ENCODE measurements around the gene TIMM44. TPM values are rescaled to one million over a fixed set of nuclear protein-coding genes. Genes with fewer than 3 reads are reported as not detected.

The TIMM44 gene
- total and polyA plus RNA-seq, 10 donors, result 33.2 to 94.9 (median 64.7) TPM

DNA sequence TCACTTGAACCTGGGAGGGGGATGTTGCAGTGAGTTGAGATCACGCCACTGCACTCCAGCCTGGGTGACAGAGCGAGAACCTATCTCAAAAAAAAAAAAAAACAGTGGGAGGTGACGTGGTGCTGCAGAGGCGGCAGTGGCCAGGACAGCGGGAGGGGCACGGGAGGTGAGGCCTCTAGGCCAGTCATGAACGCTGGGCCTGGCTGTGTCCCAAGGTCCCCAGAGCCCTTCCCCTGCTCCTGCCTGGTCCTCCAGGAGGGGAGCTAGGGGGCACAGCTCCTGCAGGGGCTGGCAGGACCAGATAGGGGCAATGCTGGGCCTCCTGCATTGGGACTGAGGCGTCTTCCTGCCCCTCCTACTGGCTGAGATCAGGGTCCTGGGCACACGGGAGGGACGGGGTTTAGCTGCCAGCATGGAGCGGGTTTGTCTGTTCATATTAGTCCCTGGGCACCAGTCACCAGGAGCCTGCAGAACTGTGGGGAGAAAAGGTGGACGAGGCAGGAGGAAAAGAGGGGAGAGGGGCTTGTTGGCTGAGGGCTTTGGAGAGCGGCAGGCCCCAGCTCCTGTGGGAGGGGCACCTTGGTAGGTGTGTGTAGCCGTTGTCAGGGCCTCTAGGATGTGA is 35.3 kb downstream of the TIMM44 start:
- no peak overlapping the region for H3K4me3 ChIP-seq
- H3K27ac ChIP-seq, result no peak overlapping the region
- DNase-seq, result no peak
- H3K36me3 ChIP-seq, result peaks cover 0 to 83% (median 45%) of the 10 kb centered on the region in 6 donors
- peak in 1 of 3 donors; percentile 14 for TF ChIP-seq POLR2AphosphoS5 (IDR thresholded peaks at IDR 0.05)
- TF ChIP-seq, protein P1, sequence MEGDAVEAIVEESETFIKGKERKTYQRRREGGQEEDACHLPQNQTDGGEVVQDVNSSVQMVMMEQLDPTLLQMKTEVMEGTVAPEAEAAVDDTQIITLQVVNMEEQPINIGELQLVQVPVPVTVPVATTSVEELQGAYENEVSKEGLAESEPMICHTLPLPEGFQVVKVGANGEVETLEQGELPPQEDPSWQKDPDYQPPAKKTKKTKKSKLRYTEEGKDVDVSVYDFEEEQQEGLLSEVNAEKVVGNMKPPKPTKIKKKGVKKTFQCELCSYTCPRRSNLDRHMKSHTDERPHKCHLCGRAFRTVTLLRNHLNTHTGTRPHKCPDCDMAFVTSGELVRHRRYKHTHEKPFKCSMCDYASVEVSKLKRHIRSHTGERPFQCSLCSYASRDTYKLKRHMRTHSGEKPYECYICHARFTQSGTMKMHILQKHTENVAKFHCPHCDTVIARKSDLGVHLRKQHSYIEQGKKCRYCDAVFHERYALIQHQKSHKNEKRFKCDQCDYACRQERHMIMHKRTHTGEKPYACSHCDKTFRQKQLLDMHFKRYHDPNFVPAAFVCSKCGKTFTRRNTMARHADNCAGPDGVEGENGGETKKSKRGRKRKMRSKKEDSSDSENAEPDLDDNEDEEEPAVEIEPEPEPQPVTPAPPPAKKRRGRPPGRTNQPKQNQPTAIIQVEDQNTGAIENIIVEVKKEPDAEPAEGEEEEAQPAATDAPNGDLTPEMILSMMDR (IDR thresholded peaks at IDR 0.05 in 8 of 11, conservative IDR thresholded peaks at IDR 0.05 in 3 of 11), result no peak
- no peak for TF ChIP-seq POLR2A (IDR thresholded peaks at IDR 0.05)
- intact Hi-C loops (cut with DNase I; ENCODE audit: low total_unique reads), result no loop called here
- 71 to 88% (median 79%) methylated on average over 14 of the region's 14 CpGs for WGBS, 5 donors
- H3K9me3 ChIP-seq, result no peaks in the 10 kb centered on the region
- H3K4me1 ChIP-seq, result peaks cover 10 to 76% (median 47%) of the 10 kb centered on the region in 6 donors
- no peaks in the 10 kb centered on the region for H3K27me3 ChIP-seq (replicated peaks in 1 of 7)

DNA sequence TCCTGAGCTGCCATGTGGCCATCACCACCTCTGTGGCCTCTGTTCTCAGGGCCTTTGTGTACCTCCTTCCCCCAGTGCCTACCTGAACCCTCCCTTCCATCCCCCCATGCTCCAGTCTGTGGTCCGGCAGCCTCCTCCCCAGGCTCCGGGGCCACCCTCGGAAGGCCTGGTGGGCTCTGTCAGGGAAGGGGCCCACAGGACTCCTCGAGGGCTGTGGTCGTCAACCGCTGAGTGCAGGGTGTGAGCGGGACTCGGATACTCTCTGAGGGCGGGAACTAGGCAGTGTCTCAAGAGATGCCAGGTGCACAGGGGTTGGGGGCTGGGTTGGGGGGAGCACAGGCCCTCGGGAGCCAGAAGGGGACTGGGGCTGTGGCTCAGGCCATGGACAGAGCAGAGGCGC is 35.9 kb downstream of the TIMM44 start:
- intact Hi-C loops (cut with DNase I; ENCODE audit: low total_unique reads), result no loop called here
- peaks cover 0 to 77% (median 40%) of the 10 kb centered on the region in 6 donors for H3K36me3 ChIP-seq
- 88 to 94% (median 92%) methylated on average over 11 of the region's 11 CpGs for WGBS, 5 donors
- no peak overlapping the region for H3K27ac ChIP-seq
- peaks cover 14 to 82% (median 53%) of the 10 kb centered on the region in 6 donors for H3K4me1 ChIP-seq
- TF ChIP-seq, protein P1 (IDR thresholded peaks at IDR 0.05 in 8 of 11, conservative IDR thresholded peaks at IDR 0.05 in 3 of 11), result no peak
- TF ChIP-seq POLR2A (IDR thresholded peaks at IDR 0.05) (no peak), POLR2AphosphoS5 (IDR thresholded peaks at IDR 0.05) (peak in 1 of 3 donors; percentile 19)
- DNase-seq, result no peak
- H3K9me3 ChIP-seq, result no peaks in the 10 kb centered on the region
- H3K4me3 ChIP-seq, result no peak overlapping the region
- no peaks in the 10 kb centered on the region for H3K27me3 ChIP-seq (replicated peaks in 1 of 7)

DNA sequence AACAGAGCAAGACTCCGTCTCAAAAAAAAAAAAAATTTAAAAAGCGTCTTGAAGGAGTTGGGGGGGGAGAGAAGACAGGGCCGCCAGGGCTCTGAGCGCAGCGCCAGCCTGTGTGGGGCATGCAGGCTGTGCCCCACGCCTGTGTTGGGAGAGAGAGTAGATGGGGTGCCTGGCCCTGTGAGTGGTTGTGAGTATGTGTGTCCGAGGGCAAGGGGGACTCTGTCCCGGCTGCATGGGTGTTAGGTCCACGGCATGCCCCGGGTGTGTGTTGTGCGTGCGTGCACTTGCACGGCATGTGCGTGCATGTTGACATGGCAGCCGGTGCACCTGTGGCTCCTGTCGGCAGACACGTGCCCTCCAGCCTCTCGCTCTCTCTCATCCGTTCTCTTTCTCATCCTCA is 36.3 kb downstream of the TIMM44 start:
- Histone ChIP-seq H3K4me3 (no peak overlapping the region), H3K27me3 (replicated peaks in 1 of 7) (no peaks in the 10 kb centered on the region), H3K9me3 (no peaks in the 10 kb centered on the region), H3K4me1 (peaks cover 14 to 85% (median 53%) of the 10 kb centered on the region in 6 donors), H3K36me3 (peaks cover 0 to 72% (median 36%) of the 10 kb centered on the region in 6 donors), H3K27ac (no peak overlapping the region)
- TF ChIP-seq POLR2AphosphoS5 (IDR thresholded peaks at IDR 0.05), result peak in 2 of 3 donors; percentile 44 to 71
- TF ChIP-seq, protein P1 (IDR thresholded peaks at IDR 0.05 in 8 of 11, conservative IDR thresholded peaks at IDR 0.05 in 3 of 11), result no peak
- intact Hi-C loops (cut with DNase I; ENCODE audit: low total_unique reads), result no loop called here
- DNase-seq, result peak; percentile 78
- 92 to 96% (median 93%) methylated on average over 19 of the region's 19 CpGs for WGBS, 5 donors

DNA sequence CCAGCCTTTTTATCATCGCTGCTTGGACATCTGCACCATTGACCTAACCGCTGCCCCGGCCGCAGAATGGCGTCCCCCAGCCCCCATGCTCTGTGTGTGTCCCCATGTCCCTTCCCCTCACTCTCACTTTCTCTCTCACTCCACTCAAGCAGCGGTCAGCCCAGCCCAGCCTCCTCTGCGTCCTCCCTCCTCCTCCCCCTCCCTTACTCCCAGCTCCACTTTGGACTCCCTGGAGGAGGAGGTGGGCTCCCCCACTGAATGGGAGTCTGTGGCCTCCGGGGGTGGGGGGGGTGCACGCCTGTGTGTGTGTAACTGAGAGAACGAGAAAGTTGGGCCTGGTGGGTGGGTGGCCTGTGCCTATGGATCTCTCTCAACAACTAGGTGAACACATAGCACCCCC is 37.6 kb downstream of the TIMM44 start:
- Histone ChIP-seq H3K9me3 (no peaks in the 10 kb centered on the region), H3K36me3 (peaks cover 0 to 60% (median 23%) of the 10 kb centered on the region in 6 donors), H3K4me1 (peaks cover 14 to 72% (median 51%) of the 10 kb centered on the region in 6 donors), H3K27me3 (replicated peaks in 1 of 7) (no peaks in the 10 kb centered on the region), H3K27ac (no peak overlapping the region), H3K4me3 (no peak overlapping the region)
- TF ChIP-seq, protein P1 (IDR thresholded peaks at IDR 0.05 in 8 of 11, conservative IDR thresholded peaks at IDR 0.05 in 3 of 11), result no peak
- TF ChIP-seq POLR2AphosphoS5 (IDR thresholded peaks at IDR 0.05) (no peak), POLR2A (IDR thresholded peaks at IDR 0.05) (no peak)
- intact Hi-C loops (cut with DNase I; ENCODE audit: low total_unique reads), result no loop called here
- peak; percentile 75 for DNase-seq
- WGBS, 5 donors, result 87 to 96% (median 91%) methylated on average over 10 of the region's 10 CpGs
